H9 (cell line): Measurements from ENCODE around the gene VWA8. TPM values are rescaled to one million over a fixed set of nuclear protein-coding genes. Genes with fewer than 3 reads are reported as not detected.

Experiments used
- DNase-seq: peaks from one replicate; pipeline ENCODE4 v3.0.0-alpha.2; 2017
- H2AFZ ChIP-seq: one replicate; pipeline ENCODE4 v1.6.1; 2013; ENCODE audit warnings: mild to moderate bottlenecking, low read length, control low read depth, moderate library complexity
- H2AK5ac ChIP-seq: 2 replicates; pipeline ENCODE4 v1.6.1; 2013; ENCODE audit warnings: low read length, control low read depth, mixed read lengths; ENCODE audit not compliant: insufficient read length
- H2BK120ac ChIP-seq: one replicate; pipeline ENCODE4 v1.6.1; 2013; ENCODE audit warnings: low read depth, mild to moderate bottlenecking, low read length, control low read depth, inconsistent platforms; ENCODE audit not compliant: poor library complexity, severe bottlenecking
- H2BK12ac ChIP-seq: 2 replicates; pipeline ENCODE4 v1.6.1; 2013; ENCODE audit warnings: low read length, control low read depth, mixed read lengths, low read depth; ENCODE audit not compliant: insufficient read length
- H2BK15ac ChIP-seq: 2 replicates; pipeline ENCODE4 v1.6.1; 2013; ENCODE audit warnings: low read depth, low read length, control low read depth
- H2BK20ac ChIP-seq: one replicate; pipeline ENCODE4 v1.6.1; 2013; ENCODE audit warnings: low read depth, mild to moderate bottlenecking, low read length, control low read depth, inconsistent platforms; ENCODE audit not compliant: poor library complexity, severe bottlenecking
- H2BK5ac ChIP-seq: 2 replicates; pipeline ENCODE4 v1.6.1; 2013; ENCODE audit warnings: low read length, control low read depth, mixed read lengths; ENCODE audit not compliant: insufficient read length
- H3K14ac ChIP-seq: 2 replicates; pipeline ENCODE4 v1.6.1; 2013; ENCODE audit warnings: low read length, control low read depth; ENCODE audit not compliant: insufficient read depth
- H3K18ac ChIP-seq: 2 replicates; pipeline ENCODE4 v1.6.1; 2013; ENCODE audit warnings: low read depth, mild to moderate bottlenecking, mixed read lengths, low read length, control low read depth; ENCODE audit not compliant: insufficient read length
- H3K23ac ChIP-seq: 2 replicates; pipeline ENCODE4 v1.6.1; 2013; ENCODE audit warnings: low read length, control low read depth, mixed read lengths, low read depth; ENCODE audit not compliant: insufficient read length
- H3K23me2 ChIP-seq: 2 replicates; pipeline ENCODE4 v1.6.1; 2013; ENCODE audit warnings: low read depth, mild to moderate bottlenecking, mixed read lengths, low read length, control low read depth; ENCODE audit not compliant: insufficient read length, poor library complexity, severe bottlenecking
- H3K27ac ChIP-seq: 2 replicates; pipeline ENCODE4 v1.5.1; 2013; ENCODE audit warnings: low read length, control low read depth, mixed read lengths, low read depth; ENCODE audit not compliant: insufficient read length
- H3K27me3 ChIP-seq: 2 replicates; pipeline ENCODE4 v1.6.1; 2013; ENCODE audit warnings: low read length, control low read depth, inconsistent platforms; ENCODE audit not compliant: insufficient read depth
- H3K4ac ChIP-seq: 2 replicates; pipeline ENCODE4 v1.6.1; 2013; ENCODE audit warnings: low read depth, mild to moderate bottlenecking, control low read depth, inconsistent platforms, low read length, moderate library complexity
- H3K4me1 ChIP-seq: 2 replicates; pipeline ENCODE4 v1.6.1; 2013; ENCODE audit warnings: low read length, control low read depth, inconsistent platforms; ENCODE audit not compliant: insufficient read depth
- H3K4me2 ChIP-seq: 2 replicates; pipeline ENCODE4 v1.6.1; 2013; ENCODE audit warnings: low read length, control low read depth, mixed read lengths; ENCODE audit not compliant: insufficient read length, insufficient read depth
- H3K56ac ChIP-seq: 2 replicates; pipeline ENCODE4 v1.6.1; 2013; ENCODE audit warnings: low read depth, mild to moderate bottlenecking, mixed read lengths, low read length, control low read depth; ENCODE audit not compliant: insufficient read length
- H3K79me1 ChIP-seq: 2 replicates; pipeline ENCODE4 v1.6.1; 2013; ENCODE audit warnings: low read depth, mild to moderate bottlenecking, moderate library complexity, low read length, control low read depth, inconsistent platforms; ENCODE audit not compliant: insufficient read depth, poor library complexity, severe bottlenecking
- H3K79me2 ChIP-seq: 2 replicates; pipeline ENCODE4 v1.6.1; 2013; ENCODE audit warnings: low read length, control low read depth, inconsistent platforms; ENCODE audit not compliant: insufficient read depth
- H3K9ac ChIP-seq: 2 replicates; pipeline ENCODE4 v1.6.1; 2013; ENCODE audit warnings: low read length, control low read depth, mixed read lengths; ENCODE audit not compliant: insufficient read length; ENCODE audit errors: extremely low read depth
- H3K9me3 ChIP-seq: one replicate; pipeline ENCODE4 v1.6.1; 2013; ENCODE audit warnings: low read depth, low read length, inconsistent platforms; ENCODE audit not compliant: control insufficient read depth
- H3T11ph ChIP-seq: one replicate; pipeline ENCODE4 v1.6.1; 2013; ENCODE audit warnings: mild to moderate bottlenecking, low read length, control low read depth, inconsistent platforms
- H4K20me1 ChIP-seq: one replicate; pipeline ENCODE4 v1.6.1; 2013; ENCODE audit not compliant: control insufficient read depth, insufficient read length, insufficient read depth
- H4K5ac ChIP-seq: 2 replicates; pipeline ENCODE4 v1.6.1; 2013; ENCODE audit warnings: low read depth, mild to moderate bottlenecking, mixed read lengths, low read length, control low read depth; ENCODE audit not compliant: insufficient read length
- H4K8ac ChIP-seq: replicated peaks from 2 replicates; pipeline ENCODE4 v1.6.1; 2013; ENCODE audit warnings: low read length, control low read depth, mixed read lengths, low read depth; ENCODE audit not compliant: insufficient read length
- H4K91ac ChIP-seq: 2 replicates; pipeline ENCODE4 v1.6.1; 2013; ENCODE audit warnings: low read depth, mild to moderate bottlenecking, moderate library complexity, mixed read lengths, low read length, control low read depth; ENCODE audit not compliant: insufficient read length
- H3K27ac Mint-ChIP-seq, 3 experiments: 2 replicates in 2 of 3; 3 replicates in 1 of 3; pipeline ENCODE4 v1.8.0; 2020 to 2021; ENCODE audit warnings: mixed read lengths in 3 of 3, mild to moderate bottlenecking in 1 of 3, moderate library complexity in 1 of 3
- H3K27me3 Mint-ChIP-seq: 2 replicates; pipeline ENCODE4 v1.8.0; 2021; ENCODE audit warnings: low read depth, mild to moderate bottlenecking, moderate library complexity, mixed read lengths
- H3K36me3 Mint-ChIP-seq, 3 experiments: 2 replicates in 2 of 3; 3 replicates in 1 of 3; pipeline ENCODE4 v1.8.0; 2020 to 2021; ENCODE audit warnings: low read depth in 3 of 3, mixed read lengths in 3 of 3; ENCODE audit not compliant: insufficient read depth in 1 of 3
- H3K4me1 Mint-ChIP-seq, 2 experiments: 2 replicates each; pipeline ENCODE4 v1.8.0; 2020; ENCODE audit warnings: mixed read lengths in 2 of 2
- H3K4me3 Mint-ChIP-seq, 2 experiments: 2 replicates in 1 of 2; 3 replicates in 1 of 2; pipeline ENCODE4 v1.8.0; 2020 to 2021; ENCODE audit warnings: mild to moderate bottlenecking in 2 of 2, mixed read lengths in 2 of 2, moderate library complexity in 1 of 2
- H3K9me3 Mint-ChIP-seq, 2 experiments: 2 replicates in 1 of 2; 3 replicates in 1 of 2; pipeline ENCODE4 v1.8.0; 2020; ENCODE audit warnings: mild to moderate bottlenecking in 2 of 2, mixed read lengths in 2 of 2, moderate library complexity in 1 of 2
- CTCF ChIP-seq: fragments of 200-600 bp; sonication (generic); conservative IDR thresholded peaks from 3 replicates; pipeline ENCODE4 v1.8.0; 2021; ENCODE audit warnings: antibody characterized with exemption, mild to moderate bottlenecking
- WGBS: extraction: QIAGEN DNeasy Blood & Tissue Kit; methylation state at CpG from one replicate; pipeline ENCODE4 v1.1.7; 2013; ENCODE audit warnings: missing lambda C conversion rate, low lambda C conversion rate, mixed read lengths; ENCODE audit not compliant: insufficient read length; ENCODE audit errors: extremely low coverage; 5-methylcytosine and 5-hydroxymethylcytosine counted together
- total RNA-seq: library from RNA; stranded (reverse); gene quantifications from 2 replicates; pipeline ENCODE4 v1.2.1, GENCODE V29; 2021

VWA8 gene
- total RNA-seq, 1 experiment from 2014 or later: 17.4 TPM

- H3K4me2 ChIP-seq: no peak overlapping the region
- H3K4ac ChIP-seq: no peak overlapping the region
- no peaks in the 10 kb centered on the region for H3K23me2 ChIP-seq
- H2BK5ac ChIP-seq: no peak overlapping the region
- H3K56ac ChIP-seq: no peak overlapping the region
- no peaks in the 10 kb centered on the region for H3K9me3 ChIP-seq
- no peak for TF ChIP-seq CTCF
- H3K27me3 ChIP-seq: no peaks in the 10 kb centered on the region
- H4K5ac ChIP-seq: no peak overlapping the region
- H3K79me1 ChIP-seq: no peaks in the 10 kb centered on the region
- Mint-ChIP-seq H3K4me3 (no peak overlapping the region), H3K27ac (no peak overlapping the region), H3K4me1 (peaks cover 7% of the 10 kb centered on the region in 2 experiments; a peak in 3 of 4 replicates), H3K27me3 (no peaks in the 10 kb centered on the region), H3K9me3 (no peaks in the 10 kb centered on the region), H3K36me3 (no peaks in the 10 kb centered on the region)
- H3K9ac ChIP-seq: no peak overlapping the region
- no peak for DNase-seq
- H2AK5ac ChIP-seq: no peak overlapping the region
- H3T11ph ChIP-seq: no peak overlapping the region
- H4K20me1 ChIP-seq: no peaks in the 10 kb centered on the region
- no CpG with 5 or more reads among the region's 7 CpGs for WGBS
- no peak overlapping the region for H2BK15ac ChIP-seq
- no peak overlapping the region for H2BK20ac ChIP-seq
- H3K23ac ChIP-seq: no peak overlapping the region
- H3K79me2 ChIP-seq: no peaks in the 10 kb centered on the region
- H4K8ac ChIP-seq: no peak overlapping the region
- no peak overlapping the region for H4K91ac ChIP-seq
- no peak overlapping the region for H3K18ac ChIP-seq
- no peak overlapping the region for H2AFZ ChIP-seq
- H3K27ac ChIP-seq: no peak overlapping the region
- H3K14ac ChIP-seq: no peak overlapping the region
- no peaks in the 10 kb centered on the region for H3K4me1 ChIP-seq
- H2BK12ac ChIP-seq: no peak overlapping the region
- no peak overlapping the region for H2BK120ac ChIP-seq
These were observed 398.8 kb downstream of the VWA8 start for GRCh38 chr13:41562083-41562482.
